ENCODE results near the gene MBP.

The MBP gene

DNA sequence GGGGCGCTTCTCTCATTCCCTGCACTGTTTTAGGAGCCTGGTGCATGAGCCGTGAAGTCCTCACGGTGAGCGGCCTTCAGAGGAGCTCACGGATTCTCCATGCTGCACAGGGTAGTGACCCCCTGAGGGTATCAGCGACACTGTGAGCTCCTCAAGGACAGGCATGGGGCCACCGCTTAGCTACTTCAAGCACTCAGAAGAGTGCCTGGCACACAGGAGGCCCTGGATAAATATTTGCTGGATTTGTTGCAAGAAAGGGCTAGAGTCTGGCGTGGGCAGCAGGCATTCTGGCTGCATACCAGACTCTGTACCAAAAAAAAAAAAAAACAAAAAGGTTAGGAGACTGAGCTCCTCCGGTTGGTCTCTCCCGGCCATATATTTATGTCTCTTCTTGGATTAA lies 5.7 kb upstream of the MBP start:
- no peak for DNase-seq (ENCODE audit: low spot score)
- TF ChIP-seq, protein P1, sequence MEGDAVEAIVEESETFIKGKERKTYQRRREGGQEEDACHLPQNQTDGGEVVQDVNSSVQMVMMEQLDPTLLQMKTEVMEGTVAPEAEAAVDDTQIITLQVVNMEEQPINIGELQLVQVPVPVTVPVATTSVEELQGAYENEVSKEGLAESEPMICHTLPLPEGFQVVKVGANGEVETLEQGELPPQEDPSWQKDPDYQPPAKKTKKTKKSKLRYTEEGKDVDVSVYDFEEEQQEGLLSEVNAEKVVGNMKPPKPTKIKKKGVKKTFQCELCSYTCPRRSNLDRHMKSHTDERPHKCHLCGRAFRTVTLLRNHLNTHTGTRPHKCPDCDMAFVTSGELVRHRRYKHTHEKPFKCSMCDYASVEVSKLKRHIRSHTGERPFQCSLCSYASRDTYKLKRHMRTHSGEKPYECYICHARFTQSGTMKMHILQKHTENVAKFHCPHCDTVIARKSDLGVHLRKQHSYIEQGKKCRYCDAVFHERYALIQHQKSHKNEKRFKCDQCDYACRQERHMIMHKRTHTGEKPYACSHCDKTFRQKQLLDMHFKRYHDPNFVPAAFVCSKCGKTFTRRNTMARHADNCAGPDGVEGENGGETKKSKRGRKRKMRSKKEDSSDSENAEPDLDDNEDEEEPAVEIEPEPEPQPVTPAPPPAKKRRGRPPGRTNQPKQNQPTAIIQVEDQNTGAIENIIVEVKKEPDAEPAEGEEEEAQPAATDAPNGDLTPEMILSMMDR (IDR thresholded peaks at IDR 0.05; ENCODE audit: extremely low read depth, missing control alignments): no peak

DNA sequence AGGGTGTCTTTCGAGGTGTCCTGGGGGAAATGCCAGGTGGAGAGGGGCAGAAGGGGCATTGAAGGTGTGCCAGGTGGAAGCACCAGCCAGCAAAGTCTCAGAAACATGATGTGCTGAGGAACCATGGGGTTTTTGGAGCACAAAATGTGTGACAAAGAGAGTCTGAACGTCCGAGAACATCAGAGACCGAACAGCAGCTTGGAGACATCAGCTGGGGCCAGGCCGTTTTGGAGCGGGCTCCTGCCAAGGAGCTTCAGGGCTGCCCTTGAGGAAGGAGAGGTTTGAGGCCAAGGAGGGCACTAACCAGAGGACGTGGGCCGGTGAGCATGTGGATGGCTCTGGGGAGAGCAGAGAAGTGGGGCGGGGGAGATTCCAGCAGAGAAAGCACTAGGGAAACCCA lies 5.3 kb upstream of the MBP start:
- TF ChIP-seq, protein P1 (IDR thresholded peaks at IDR 0.05; ENCODE audit: extremely low read depth, missing control alignments): no peak

DNA sequence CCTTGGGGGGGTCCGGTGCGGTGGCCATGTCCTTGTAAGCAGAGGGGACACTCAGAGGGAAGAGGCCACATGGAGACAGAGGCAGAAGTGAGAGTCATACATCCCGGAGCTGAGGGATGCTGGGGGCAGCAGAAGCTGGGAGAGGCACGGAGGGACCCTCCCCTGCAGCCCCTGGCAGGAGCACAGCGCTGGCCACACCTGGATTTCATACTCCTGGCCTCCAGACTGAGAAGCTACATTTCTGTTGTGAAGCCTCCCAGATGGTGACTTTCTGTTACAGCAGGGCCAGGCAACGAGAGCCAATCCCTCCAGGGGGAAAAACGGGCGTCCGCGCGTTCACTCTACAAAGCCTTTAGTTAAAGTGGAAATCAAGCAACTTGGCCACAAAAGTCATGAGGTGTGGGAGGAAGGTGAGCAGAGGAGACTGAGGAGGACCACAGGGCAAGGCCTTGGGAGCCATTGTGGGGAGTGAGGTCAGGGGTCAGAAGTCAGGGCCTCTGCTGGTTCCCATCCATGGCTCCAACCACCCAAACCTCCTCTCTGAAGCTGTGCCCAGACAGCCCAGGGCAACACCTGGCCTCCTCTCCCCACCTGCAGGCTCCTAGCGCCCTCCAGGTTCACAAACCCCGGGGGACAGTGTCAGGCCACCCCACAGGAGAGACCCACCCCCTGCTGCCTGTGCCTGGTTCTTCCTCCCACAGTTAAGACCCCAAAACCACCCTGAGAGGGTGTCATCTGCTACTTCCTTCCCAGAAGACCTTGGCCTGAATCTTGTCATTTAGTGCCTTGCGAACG lies 4.5 kb upstream of the MBP start:
- TF ChIP-seq, protein P1 (IDR thresholded peaks at IDR 0.05; ENCODE audit: extremely low read depth, missing control alignments): no peak
- DNase-seq (ENCODE audit: low spot score): no peak

More for the DNA sequence above, 5.3 kb upstream of the MBP start:
- no peak for DNase-seq (ENCODE audit: low spot score)

DNA sequence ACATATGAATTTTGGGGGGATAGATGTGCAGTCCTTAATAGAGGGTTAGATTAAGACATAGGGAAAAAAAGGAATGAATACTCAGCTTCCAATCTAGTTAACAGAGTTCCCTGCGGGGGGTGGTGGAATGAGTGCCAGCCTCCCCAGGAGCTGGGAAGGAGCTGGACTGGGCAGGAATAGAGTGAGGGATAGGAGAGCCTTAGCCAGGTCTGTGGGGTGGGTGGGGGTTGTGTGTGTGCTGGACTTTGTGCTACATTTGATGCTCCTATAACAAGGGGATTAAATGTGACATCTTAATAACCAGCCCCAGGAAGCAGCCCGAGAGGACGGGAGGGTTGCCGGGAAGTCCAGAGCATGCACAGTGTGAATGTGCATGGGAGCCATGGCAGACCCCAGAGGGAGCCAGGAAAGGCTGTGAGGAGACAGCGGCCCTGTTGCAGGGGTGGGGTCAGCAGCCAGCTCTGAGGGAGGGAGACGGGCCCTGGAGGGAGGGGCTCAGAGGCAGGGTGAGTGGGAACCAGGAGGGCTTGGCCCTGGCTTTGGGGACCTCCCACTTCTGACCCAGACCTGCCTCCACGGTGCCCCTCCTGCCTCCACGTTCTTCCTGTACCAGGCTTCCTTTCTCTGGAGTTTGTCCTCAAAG lies 3.6 kb upstream of the MBP start:
- DNase-seq (ENCODE audit: low spot score): no peak
- TF ChIP-seq, protein P1 (IDR thresholded peaks at IDR 0.05; ENCODE audit: extremely low read depth, missing control alignments): no peak

DNA sequence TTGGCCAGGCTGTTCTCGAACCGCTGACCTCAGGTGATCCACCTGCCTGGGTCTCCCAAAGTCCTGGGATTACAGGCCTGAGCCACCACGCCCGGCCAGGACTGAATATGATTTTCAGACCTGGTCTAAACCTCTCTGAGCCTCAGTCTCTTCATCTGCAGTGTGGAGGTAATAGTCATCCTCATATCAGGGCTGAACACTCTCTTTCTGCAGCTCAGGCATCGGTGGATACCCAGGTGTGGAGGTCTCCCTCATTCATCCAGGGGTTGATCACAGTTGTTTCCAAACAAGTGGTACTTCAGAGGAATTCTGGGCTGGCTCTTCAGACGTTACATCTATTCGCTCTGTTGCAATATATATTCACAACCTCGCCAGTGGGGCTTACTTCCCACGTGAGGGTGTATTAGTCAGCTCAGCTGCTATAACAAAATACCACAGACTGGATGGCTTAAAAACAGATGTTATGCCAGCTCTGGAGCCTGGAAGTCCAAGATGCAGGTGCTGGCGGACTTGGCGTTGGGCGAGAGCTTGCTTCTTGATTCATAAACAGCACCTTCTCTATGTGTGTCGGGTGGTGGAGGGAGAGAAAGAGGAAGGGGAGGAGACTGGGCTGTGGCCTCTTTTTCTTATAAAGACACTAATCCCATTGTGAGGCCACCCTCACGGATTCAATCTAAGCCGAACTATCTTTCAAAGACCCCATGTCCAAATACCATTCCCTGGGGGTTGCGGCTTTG lies 2.9 kb upstream of the MBP start:
- TF ChIP-seq, protein P1 (IDR thresholded peaks at IDR 0.05; ENCODE audit: extremely low read depth, missing control alignments): no peak
- DNase-seq (ENCODE audit: low spot score): no peak

DNA sequence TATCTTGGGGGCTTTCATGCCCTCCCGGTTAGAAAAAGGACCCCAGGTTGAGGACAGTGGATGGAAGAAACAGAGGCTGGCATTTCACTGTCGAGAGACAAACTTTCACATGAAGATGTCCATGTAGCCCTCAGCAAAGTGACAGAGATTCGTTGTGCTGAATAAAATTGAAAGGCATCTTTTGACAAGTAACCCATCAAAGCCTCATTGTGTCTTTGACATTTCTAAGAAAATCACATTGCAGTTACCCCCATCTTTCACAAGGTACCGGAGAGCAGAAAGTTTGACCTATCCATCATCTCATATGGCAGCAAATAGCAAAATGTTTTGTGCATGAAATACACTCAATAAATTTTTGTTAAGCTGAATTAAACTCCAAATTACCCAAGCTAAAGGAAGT lies 2.0 kb upstream of the MBP start:
- TF ChIP-seq, protein P1 (IDR thresholded peaks at IDR 0.05; ENCODE audit: extremely low read depth, missing control alignments): no peak
- DNase-seq (ENCODE audit: low spot score): no peak

Measured in GM20000 (cell line).